Measurements from ENCODE around the gene GALNT17. TPM values are rescaled to one million over a fixed set of nuclear protein-coding genes. Genes with fewer than 3 reads are reported as not detected.

GALNT17 gene
- total and polyA plus RNA-seq, 2 experiments from 2014 or later = 11.1 to 65.6 TPM

DNA sequence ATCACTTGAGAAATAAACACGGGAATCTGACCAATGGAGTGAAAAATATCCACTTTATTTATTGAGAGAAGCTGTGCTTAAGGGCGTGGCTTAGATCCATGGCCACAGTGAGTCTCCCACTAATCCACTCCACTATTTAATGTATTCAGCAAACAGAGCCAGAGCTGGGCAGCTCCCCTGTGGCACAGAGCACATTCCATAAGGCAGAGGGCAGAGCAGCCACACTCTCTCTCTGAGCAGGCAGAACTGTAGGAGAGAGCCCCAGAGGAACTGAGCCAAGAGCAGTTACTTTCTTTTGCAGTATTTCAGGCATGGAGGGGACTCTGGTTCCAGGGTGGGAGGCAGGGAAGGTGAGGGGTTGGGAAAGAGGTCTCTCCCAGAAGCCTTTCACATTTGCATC, 106.0 kb downstream of the GALNT17 start:
- ATAC-seq (peak; percentile 88), DNase-seq (ENCODE audit: low spot score) (peak; percentile 52)
- Histone ChIP-seq H3K4me2 (peak overlapping the region; percentile 31; the same call in 1 of the 2 replicates), H3K27ac (ENCODE audit: low read depth) (no peak overlapping the region), H3K4me3 (no peak overlapping the region), H3K4me1 (ENCODE audit: insufficient read depth) (peaks cover 41% of the 10 kb centered on the region), H3F3A (replicated peaks; ENCODE audit: low read depth) (no peaks in the 10 kb centered on the region), H3K9me2 (ENCODE audit: insufficient read depth) (peaks cover 6% of the 10 kb centered on the region; the same call in 1 of the 2 replicates), H3K79me2 (replicated peaks; ENCODE audit: insufficient read depth) (peaks cover 100% of the 10 kb centered on the region), H2AFZ (no peak overlapping the region), H3K36me3 (ENCODE audit: insufficient read depth) (no peaks in the 10 kb centered on the region), H3K27me3 (ENCODE audit: insufficient read depth) (no peaks in the 10 kb centered on the region), H4K20me1 (replicated peaks; ENCODE audit: insufficient read depth) (no peaks in the 10 kb centered on the region)
- H3K4me3 Mint-ChIP-seq = no peak overlapping the region
- peaks cover 9% of the 10 kb centered on the region for H3K27me3 Mint-ChIP-seq (ENCODE audit: insufficient read depth, low read depth, poor library complexity)
- peaks cover 24% of the 10 kb centered on the region for H3K36me3 Mint-ChIP-seq (ENCODE audit: low read depth)
- peak overlapping the region; percentile 88 for H3K27ac Mint-ChIP-seq
- peaks cover 32% of the 10 kb centered on the region for H3K4me1 Mint-ChIP-seq
- peaks cover 8% of the 10 kb centered on the region; the same call in 1 of the 3 replicates for H3K9me3 Mint-ChIP-seq
- TF ChIP-seq EZH2phosphoT487 (IDR thresholded peaks at IDR 0.05; ENCODE audit: unreplicated experiment) (no peak), JUNB (IDR thresholded peaks at IDR 0.05; ENCODE audit: unreplicated experiment) (no peak), EZH2 (IDR thresholded peaks at IDR 0.05; ENCODE audit: low read depth, unreplicated experiment) (no peak), POLR2AphosphoS5 (IDR thresholded peaks at IDR 0.05; ENCODE audit: low read depth) (no peak)
- TF ChIP-seq, protein P1, sequence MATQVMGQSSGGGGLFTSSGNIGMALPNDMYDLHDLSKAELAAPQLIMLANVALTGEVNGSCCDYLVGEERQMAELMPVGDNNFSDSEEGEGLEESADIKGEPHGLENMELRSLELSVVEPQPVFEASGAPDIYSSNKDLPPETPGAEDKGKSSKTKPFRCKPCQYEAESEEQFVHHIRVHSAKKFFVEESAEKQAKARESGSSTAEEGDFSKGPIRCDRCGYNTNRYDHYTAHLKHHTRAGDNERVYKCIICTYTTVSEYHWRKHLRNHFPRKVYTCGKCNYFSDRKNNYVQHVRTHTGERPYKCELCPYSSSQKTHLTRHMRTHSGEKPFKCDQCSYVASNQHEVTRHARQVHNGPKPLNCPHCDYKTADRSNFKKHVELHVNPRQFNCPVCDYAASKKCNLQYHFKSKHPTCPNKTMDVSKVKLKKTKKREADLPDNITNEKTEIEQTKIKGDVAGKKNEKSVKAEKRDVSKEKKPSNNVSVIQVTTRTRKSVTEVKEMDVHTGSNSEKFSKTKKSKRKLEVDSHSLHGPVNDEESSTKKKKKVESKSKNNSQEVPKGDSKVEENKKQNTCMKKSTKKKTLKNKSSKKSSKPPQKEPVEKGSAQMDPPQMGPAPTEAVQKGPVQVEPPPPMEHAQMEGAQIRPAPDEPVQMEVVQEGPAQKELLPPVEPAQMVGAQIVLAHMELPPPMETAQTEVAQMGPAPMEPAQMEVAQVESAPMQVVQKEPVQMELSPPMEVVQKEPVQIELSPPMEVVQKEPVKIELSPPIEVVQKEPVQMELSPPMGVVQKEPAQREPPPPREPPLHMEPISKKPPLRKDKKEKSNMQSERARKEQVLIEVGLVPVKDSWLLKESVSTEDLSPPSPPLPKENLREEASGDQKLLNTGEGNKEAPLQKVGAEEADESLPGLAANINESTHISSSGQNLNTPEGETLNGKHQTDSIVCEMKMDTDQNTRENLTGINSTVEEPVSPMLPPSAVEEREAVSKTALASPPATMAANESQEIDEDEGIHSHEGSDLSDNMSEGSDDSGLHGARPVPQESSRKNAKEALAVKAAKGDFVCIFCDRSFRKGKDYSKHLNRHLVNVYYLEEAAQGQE (IDR thresholded peaks at IDR 0.05; ENCODE audit: unreplicated experiment) = no peak
- TF ChIP-seq, protein P2, sequence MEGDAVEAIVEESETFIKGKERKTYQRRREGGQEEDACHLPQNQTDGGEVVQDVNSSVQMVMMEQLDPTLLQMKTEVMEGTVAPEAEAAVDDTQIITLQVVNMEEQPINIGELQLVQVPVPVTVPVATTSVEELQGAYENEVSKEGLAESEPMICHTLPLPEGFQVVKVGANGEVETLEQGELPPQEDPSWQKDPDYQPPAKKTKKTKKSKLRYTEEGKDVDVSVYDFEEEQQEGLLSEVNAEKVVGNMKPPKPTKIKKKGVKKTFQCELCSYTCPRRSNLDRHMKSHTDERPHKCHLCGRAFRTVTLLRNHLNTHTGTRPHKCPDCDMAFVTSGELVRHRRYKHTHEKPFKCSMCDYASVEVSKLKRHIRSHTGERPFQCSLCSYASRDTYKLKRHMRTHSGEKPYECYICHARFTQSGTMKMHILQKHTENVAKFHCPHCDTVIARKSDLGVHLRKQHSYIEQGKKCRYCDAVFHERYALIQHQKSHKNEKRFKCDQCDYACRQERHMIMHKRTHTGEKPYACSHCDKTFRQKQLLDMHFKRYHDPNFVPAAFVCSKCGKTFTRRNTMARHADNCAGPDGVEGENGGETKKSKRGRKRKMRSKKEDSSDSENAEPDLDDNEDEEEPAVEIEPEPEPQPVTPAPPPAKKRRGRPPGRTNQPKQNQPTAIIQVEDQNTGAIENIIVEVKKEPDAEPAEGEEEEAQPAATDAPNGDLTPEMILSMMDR (conservative IDR thresholded peaks at IDR 0.05; ENCODE audit: low read depth in 2 of 2) = peak in 1 of 2 experiments; percentile 43; a peak in 2 of 4 replicates

DNA sequence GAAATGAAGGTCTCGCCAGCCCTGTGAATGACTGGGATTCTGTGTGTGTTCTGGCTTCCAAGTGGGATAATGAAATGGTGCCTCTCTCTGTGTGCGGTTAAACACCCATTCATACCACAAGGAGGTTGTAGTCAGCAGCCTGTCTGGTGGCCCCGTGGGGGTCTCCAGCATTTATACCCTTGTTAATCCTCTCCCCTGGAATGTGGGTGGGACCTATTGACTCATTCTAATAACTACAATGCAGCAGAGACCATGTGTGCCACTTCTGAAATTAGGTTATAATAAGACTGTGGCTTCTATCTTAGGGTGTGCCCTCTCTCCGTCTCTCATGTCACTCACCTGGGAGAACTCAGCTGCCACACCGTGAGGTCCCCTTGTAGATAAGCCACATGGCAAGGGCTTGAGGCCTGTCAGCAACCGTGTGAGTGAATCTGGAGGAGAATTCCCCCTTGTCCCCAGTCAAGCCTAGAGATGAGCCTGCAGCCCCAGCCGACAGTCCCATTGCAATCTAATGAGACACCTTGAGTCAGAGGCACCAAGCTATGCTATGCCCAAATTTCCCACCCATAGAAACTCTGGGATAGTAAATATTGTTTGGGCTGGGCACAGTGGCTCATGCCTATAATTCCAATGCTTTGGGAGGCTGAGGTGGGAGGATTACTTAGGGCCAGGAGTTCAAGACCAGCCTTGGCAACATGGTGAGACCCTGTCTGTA, 106.8 kb downstream of the GALNT17 start:
- Mint-ChIP-seq H3K4me1 (peaks cover 34% of the 10 kb centered on the region), H3K27ac (no peak overlapping the region), H3K27me3 (ENCODE audit: insufficient read depth, low read depth, poor library complexity) (peaks cover 9% of the 10 kb centered on the region), H3K36me3 (ENCODE audit: low read depth) (peaks cover 24% of the 10 kb centered on the region), H3K9me3 (peaks cover 8% of the 10 kb centered on the region; the same call in 1 of the 3 replicates), H3K4me3 (no peak overlapping the region)
- H3K27me3 ChIP-seq (ENCODE audit: insufficient read depth) = no peaks in the 10 kb centered on the region
- H3K27ac ChIP-seq (ENCODE audit: low read depth) = no peak overlapping the region
- no peaks in the 10 kb centered on the region for H3K9me2 ChIP-seq (ENCODE audit: insufficient read depth)
- no peak for ATAC-seq
- peaks cover 41% of the 10 kb centered on the region for H3K4me1 ChIP-seq (ENCODE audit: insufficient read depth)
- H3K4me3 ChIP-seq = no peak overlapping the region
- H2AFZ ChIP-seq = no peak overlapping the region
- no peaks in the 10 kb centered on the region for H4K20me1 ChIP-seq (replicated peaks; ENCODE audit: insufficient read depth)
- peaks cover 100% of the 10 kb centered on the region for H3K79me2 ChIP-seq (replicated peaks; ENCODE audit: insufficient read depth)
- H3K4me2 ChIP-seq = 0 out of 2 replicates have a peak overlapping the region, but pooled peaks have one; percentile 40
- H3F3A ChIP-seq (replicated peaks; ENCODE audit: low read depth) = no peaks in the 10 kb centered on the region
- H3K36me3 ChIP-seq (ENCODE audit: insufficient read depth) = no peaks in the 10 kb centered on the region
- no peak for DNase-seq (ENCODE audit: low spot score)
- TF ChIP-seq ZNF331 (CRISPR knock-in tag; IDR thresholded peaks at IDR 0.05; ENCODE audit: low read depth) = no peak
- TF ChIP-seq POLR2AphosphoS5 (IDR thresholded peaks at IDR 0.05; ENCODE audit: low read depth) = no peak
- TF ChIP-seq, protein P3, sequence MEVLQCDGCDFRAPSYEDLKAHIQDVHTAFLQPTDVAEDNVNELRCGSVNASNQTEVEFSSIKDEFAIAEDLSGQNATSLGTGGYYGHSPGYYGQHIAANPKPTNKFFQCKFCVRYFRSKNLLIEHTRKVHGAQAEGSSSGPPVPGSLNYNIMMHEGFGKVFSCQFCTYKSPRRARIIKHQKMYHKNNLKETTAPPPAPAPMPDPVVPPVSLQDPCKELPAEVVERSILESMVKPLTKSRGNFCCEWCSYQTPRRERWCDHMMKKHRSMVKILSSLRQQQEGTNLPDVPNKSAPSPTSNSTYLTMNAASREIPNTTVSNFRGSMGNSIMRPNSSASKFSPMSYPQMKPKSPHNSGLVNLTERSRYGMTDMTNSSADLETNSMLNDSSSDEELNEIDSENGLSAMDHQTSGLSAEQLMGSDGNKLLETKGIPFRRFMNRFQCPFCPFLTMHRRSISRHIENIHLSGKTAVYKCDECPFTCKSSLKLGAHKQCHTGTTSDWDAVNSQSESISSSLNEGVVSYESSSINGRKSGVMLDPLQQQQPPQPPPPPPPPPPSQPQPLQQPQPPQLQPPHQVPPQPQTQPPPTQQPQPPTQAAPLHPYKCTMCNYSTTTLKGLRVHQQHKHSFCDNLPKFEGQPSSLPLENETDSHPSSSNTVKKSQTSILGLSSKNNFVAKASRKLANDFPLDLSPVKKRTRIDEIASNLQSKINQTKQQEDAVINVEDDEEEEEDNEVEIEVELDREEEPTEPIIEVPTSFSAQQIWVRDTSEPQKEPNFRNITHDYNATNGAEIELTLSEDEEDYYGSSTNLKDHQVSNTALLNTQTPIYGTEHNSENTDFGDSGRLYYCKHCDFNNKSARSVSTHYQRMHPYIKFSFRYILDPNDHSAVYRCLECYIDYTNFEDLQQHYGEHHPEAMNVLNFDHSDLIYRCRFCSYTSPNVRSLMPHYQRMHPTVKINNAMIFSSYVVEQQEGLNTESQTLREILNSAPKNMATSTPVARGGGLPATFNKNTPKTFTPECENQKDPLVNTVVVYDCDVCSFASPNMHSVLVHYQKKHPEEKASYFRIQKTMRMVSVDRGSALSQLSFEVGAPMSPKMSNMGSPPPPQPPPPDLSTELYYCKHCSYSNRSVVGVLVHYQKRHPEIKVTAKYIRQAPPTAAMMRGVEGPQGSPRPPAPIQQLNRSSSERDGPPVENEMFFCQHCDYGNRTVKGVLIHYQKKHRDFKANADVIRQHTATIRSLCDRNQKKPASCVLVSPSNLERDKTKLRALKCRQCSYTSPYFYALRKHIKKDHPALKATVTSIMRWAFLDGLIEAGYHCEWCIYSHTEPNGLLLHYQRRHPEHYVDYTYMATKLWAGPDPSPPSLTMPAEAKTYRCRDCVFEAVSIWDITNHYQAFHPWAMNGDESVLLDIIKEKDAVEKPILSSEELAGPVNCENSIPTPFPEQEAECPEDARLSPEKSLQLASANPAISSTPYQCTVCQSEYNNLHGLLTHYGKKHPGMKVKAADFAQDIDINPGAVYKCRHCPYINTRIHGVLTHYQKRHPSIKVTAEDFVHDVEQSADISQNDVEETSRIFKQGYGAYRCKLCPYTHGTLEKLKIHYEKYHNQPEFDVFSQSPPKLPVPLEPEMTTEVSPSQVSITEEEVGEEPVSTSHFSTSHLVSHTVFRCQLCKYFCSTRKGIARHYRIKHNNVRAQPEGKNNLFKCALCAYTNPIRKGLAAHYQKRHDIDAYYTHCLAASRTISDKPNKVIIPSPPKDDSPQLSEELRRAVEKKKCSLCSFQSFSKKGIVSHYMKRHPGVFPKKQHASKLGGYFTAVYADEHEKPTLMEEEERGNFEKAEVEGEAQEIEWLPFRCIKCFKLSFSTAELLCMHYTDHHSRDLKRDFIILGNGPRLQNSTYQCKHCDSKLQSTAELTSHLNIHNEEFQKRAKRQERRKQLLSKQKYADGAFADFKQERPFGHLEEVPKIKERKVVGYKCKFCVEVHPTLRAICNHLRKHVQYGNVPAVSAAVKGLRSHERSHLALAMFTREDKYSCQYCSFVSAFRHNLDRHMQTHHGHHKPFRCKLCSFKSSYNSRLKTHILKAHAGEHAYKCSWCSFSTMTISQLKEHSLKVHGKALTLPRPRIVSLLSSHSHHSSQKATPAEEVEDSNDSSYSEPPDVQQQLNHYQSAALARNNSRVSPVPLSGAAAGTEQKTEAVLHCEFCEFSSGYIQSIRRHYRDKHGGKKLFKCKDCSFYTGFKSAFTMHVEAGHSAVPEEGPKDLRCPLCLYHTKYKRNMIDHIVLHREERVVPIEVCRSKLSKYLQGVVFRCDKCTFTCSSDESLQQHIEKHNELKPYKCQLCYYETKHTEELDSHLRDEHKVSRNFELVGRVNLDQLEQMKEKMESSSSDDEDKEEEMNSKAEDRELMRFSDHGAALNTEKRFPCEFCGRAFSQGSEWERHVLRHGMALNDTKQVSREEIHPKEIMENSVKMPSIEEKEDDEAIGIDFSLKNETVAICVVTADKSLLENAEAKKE (CRISPR knock-in tag; IDR thresholded peaks at IDR 0.05) = no peak
- TF ChIP-seq EZH2phosphoT487 (IDR thresholded peaks at IDR 0.05; ENCODE audit: unreplicated experiment) = no peak
- no peak for TF ChIP-seq JUNB (IDR thresholded peaks at IDR 0.05; ENCODE audit: unreplicated experiment)

Measured in GM23338 (cell line).